Limb (tissue), 2 donors: ENCODE measurements around the gene TRIO.
A peak's percentile ranks its signal among the peaks of the same experiment; 100 is the strongest.
"Not testable (repeated sequence)": the region's sequence is repeated elsewhere in the genome, so short reads cannot be mapped to it uniquely, and the experiment has no call there.

Experiments
- DNase-seq, 2 donors: peaks; one replicate each; pipeline ENCODE4 v3.0.0-alpha.2; 2016; ENCODE audit errors: extremely low spot score in 2 of 2

TRIO gene

DNA sequence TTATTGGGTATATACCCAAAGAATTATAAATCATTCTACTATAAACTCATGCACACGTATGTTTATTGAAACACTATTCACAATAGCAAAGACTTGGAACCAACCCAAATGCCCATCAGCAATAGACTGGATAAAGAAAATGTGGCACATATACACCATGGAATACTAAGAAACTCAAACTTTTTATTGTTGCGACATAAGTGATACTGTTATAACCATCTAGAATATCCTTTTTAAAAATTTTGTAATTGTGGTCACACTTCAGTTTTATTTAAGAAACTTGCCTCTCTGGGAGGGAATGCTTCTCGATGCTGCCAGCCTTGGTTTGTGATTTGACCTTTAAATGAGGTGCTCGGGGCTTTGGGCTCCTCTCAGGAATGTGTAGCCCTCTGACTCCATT is 237.6 kb downstream of the TRIO start:
- DNase-seq = no peak

DNA sequence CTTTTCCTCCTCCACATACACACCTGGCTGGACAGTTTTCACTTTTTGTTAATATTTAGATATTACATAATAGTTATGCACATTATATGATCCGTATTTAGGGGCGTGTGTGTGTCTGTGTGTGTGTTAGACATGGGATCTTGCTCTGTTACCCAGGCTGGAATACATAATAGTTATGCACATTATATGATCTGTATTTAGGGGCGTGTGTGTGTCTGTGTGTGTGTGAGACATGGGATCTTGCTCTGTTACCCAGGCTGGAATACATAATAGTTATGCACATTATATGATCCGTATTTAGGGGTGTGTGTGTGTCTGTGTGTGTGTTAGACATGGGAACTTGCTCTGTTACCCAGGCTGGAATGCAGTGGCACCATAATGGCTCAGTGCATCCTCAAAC is 239.5 kb downstream of the TRIO start:
- no peak for DNase-seq

DNA sequence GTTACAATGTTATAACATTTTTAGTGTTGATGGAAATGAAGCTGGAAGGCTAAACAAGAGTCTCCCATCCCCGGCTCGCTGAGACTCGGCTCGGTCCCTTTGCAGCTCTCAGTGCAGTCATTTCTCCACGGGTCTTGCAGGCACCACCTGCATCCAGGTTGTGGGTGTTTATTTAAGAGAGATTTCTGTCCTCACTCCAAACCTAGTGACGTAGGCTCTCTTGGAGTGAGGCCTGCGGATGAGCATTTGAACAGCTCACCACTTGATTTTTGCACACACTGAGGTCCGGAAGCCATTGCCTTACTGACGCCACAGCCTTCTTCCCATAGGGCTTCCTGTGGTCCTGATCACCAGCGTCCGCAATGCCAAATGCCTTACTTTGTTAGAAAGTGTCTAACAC is 240.8 kb downstream of the TRIO start:
- no peak for DNase-seq

DNA sequence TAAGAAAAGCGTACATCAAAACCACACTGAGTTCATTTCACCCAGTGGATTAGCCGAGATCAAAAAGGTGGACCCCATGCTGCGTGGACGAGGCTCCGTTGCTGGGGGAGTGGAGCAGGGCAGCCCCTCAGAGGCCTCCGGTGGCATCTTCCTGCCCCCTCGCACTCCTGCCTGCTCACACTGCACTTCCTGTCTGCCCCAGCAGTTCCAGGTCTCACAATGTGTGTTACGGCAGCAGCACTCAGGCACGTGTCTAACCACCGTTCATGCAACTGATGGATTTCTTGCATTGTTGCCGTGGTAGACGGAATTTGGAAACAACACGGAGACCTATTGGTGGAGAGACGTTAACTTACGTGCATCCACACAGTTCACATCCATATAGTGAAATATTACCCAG is 241.9 kb downstream of the TRIO start:
- no peak for DNase-seq

DNA sequence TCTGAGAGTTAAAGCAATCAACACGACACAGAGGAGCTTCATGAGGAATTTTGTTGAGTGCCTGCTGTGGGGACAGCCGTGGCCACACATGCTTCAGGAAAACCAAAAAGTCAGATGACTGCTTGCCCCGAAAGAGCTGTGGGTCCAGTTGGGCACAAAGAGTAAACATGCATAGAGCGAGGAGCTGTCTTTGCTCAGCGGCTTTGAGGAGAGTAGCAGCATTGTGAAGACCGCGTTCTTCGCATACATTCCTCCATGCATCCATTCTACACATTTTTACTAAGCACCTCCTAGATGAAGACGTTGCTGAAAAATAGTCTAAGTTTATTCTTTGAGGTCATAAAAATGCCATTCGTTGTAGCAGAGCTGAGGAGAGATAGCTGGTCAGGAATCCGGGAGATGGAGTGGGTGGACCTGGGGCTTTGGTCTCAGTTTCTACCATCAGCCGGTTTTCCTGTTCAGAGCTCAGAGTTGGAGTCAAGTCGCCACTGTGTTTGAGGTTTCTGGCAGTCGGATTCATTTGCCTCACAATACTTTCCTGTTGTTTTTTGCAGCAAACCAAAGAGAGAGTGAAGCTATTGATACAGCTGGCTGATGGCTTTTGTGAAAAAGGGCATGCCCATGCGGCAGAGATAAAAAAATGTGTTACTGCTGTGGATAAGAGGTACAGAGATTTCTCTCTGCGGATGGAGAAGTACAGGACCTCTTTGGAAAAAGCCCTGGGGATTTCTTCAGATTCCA is 243.9 kb downstream of the TRIO start:
- DNase-seq = no peak

DNA sequence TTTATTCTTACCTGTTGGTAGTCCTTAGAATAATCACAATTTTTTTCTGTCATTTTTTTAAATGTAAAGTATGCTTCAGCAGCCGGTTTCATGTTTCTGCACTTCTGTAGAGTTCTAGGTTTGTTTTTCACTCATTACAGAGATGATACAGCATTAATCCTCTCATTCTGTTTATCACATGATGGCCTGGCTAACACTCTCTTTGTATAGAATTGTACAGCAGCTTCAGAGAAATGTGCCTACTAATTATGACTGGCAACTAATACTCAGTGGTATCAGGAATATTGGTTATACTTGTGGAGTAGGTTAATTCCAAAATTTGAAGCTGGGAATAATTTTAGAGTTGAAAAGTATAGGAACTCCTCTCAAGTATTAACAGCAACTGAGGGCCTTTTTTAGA is 245.6 kb downstream of the TRIO start:
- DNase-seq = no peak

DNA sequence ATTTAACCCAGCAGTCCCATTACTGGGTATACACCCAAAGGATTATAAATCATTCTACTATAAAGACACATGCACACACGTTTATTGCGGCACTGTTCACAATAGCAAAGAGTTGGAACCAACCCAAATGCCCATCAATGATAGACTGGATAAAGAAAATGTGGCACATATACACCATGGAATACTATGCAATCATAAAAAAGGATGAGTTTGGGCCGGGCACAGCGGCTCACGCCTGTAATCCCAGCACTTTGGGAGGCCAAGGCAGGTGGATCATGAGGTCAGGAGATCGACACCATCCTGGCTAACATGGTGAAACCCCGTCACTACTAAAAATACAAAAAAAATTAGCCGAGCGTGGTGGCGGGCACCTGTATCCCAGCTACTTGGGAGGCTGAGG is 249.4 kb downstream of the TRIO start:
- not testable (repeated sequence) for DNase-seq

DNA sequence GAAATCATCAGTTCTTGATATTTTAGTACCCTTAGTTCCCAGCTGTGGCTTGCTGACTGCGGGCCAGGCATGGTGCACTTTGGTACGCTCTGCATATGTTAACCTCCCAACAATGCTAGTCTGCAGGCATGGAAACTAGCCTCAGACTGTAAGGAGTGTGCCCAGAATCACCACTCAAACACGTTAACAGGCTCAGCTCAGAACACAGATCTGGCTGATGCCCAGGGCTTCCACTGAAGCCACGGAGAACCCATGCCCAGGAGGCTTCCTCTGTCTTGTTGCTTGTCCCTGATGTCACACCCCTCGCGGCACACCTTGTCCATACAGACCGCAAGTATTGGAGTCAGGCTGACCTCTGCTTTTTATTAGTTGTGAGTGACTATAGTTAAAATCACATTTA is 251.2 kb downstream of the TRIO start:
- no peak for DNase-seq

DNA sequence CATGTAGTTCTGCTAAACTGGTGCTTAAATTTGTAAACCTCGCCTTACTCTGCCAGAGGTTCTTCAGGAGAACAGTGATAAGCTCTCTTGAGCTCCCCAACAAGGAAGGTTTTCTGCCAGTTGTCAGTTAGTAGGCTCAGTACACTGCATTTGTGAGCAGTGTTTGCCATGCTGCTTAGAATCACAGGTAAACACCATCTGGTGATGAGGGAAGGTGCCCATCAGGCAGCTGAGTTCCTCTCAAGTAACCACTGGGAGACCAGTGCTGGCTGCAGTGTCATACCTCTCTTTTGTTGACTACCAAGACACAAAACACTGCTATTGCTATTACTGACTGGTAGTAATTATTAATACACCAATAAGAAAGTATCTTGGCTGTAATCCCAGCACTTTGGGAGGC is 252.3 kb downstream of the TRIO start:
- DNase-seq = no peak

DNA sequence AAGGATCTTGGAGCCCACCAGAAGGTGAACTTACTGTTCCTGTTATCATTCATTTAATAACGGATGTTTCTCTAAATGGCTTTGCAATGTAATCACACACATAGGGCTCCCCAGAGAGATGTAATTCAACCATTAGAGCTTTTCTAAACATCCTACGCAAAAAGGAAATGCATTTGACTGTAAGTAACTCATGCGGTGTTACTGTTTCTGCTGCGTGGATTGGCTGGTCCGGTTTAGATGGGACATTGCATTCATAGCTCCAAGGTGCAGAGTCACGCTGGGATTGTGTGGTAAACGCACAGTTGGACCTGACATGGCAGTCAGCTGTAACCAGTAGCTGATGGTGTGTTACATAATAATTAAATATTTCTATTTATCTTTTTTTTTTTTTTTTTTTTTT is 252.9 kb downstream of the TRIO start:
- no peak for DNase-seq

DNA sequence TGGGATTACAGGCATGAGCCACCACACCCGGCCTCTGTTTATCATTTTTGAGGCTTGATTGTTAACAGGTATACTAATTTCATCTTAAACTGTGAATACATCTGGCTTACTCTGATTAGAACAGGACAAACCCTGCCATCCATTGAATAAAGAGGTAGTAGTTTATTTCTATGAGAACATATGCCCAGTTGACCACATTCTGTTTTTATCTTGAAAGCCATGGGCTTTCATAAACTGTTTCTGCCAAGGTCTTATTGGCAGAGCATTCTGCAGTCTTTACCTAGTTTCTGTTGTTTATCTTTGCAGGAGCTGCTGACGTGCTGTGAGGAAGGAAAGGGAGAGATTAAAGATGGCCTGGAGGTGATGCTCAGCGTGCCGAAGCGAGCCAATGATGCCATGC is 253.6 kb downstream of the TRIO start:
- DNase-seq = no peak

DNA sequence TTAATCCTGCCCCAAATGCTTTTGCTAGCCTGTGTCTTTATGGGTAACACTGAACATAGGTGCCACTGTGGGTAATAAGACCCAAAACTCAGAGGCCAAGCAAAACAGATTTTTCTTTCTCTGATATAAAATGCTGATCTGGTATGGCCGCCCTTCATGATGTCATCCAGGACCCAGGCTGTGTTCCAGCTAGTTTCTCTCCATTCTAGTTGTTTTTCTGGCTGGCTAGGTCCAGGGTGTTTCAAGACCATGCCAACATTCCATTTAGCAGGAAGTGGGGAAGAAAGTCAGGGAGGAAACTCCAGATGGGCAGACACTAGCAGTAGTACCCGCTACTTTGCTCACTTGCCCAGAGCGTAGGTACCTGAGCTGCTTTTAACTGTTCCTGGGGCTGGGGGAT is 254.6 kb downstream of the TRIO start:
- DNase-seq = no peak

DNA sequence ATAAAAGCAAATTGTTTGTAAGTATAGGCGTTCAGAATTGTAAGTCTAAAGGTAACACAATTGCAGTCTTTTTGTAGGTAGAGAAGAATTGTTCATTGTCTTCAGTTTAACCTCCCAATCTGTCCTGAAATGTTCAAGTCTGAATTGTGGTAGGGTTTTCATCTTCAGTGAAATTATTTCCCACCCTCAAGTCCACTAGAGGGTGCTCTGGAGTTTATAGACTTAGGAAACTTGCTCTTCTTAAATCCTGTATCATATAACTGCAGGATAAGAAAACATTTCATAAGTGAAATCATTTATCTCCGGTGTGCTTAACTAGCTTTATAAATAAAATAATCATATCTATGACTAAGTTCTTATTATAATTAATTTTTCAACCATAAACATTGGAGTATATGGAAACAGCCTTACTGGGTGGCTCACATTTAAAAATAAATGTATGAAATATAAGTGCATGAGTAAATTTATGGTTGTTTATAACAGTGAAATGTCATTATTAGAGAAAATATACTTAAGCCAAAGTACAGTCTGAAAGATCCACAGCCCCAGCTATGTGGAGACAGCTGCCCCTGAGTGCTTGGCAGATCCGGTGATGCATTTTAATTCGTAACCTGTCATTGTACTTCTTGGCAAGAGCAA is 256.0 kb downstream of the TRIO start:
- peak in 1 of 2 donors; percentile 72 for DNase-seq

DNA sequence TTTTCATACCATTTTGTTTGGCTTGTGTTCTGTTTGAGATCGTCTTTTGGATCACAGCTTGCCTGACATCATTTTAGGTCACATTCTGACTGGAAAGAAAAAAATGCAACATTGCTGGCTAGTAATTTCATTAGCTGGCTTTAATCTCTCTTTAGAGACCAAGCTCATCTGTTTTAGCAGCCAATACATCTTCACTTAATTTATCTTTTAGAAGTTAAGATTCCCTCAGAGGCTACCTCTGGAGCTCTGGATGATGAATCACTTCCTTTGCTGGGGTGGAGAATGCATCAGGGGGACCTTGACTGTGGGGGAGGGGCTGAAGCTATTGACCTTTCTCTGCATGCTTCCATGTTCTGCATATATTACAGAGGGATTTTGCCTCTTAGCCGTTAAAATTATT is 256.9 kb downstream of the TRIO start:
- no peak for DNase-seq

DNA sequence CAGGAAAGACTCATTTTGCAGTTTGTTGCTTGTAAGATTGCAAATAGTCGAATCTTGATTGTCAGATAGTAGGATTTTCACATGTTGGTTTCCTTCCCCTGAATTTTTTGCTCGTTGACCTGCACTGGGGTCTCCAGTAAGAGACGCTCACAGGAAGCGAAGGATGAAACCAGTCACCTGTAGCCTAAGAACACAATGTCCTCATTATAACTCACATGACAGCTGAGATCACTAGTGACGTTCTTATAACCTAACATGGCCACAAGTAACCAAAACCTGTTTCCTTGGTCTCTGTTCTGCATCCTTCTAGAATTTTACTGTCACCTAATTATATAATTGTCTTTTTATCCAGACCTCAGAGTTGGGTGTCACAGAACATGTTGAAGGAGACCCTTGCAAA is 257.5 kb downstream of the TRIO start:
- no peak for DNase-seq

DNA sequence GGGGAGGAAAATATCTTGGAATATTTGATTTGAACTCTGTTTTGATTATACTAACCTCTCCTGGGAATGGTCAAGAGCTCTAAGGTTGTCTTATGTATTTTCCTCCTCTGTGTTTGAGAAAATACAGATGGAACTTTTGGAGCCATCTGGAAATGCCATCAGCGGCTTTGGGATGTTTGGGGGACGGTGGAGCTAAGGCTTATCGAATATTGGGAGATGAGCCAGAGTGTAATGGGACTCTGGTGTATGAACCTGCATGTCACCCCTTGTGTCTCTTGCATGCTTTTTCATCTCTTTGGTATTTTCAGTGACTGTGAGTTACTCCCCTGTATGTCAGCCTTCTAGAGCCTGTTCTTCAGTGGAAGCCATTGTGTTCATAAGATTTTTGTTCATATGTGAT is 258.5 kb downstream of the TRIO start:
- no peak for DNase-seq

DNA sequence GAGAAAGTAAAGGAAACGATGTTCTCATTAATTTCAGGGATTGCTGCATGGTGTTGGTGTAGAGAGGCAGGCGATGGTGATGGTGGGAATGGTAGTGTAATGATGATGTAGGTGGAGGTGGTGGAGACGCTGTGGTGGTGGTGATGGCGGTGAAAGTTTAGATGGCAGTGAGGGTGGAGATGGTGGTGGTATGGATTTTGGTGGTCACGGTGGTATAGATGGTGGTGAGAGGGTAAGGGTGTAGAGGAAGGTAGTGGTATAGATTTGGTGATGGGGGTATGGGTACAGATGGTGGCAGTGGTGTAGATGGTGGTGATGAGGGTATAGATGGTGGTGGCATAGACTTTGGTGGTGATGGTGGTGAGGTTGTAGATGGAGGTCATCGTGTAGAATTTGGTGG is 259.3 kb downstream of the TRIO start:
- DNase-seq = no peak

DNA sequence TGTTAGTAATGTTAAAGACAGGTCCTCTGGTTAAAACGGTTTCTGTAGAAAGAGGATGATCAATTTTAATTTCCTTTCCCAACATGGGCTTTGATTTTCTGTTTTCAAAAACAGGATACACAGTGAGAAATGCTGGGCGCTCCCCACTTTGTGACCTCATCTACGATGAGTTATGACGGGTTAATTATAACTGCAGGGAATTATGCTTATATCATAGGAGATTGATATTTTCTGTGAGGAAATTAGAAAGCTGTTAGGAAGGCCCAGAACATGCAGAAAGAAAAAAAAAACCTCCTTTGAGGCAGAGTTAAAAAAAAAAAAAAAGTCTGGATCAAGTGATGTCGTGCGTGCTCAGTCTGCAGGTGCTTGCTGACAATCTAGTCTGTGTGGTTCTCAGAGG is 261.6 kb downstream of the TRIO start:
- no peak for DNase-seq

DNA sequence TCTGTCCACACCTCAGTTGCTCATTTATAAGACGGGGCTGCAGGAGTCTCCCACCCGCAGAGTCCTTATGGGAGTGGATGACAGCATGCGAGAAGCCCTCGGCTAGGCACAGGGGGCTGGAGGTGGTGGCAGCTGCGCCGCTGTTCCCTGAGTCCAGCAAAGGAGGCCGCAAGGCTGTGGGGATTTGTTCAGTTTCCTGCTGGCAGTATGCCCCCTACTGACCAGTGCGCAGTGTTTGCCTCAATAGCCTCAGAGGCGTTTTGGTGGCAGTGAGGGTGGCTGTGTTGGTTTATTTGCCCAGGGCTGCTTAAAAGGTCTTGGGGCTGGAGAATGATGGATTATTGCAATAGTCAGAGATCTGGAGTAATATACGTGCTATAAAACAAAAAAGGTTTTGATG is 262.1 kb downstream of the TRIO start:
- DNase-seq = no peak

DNA sequence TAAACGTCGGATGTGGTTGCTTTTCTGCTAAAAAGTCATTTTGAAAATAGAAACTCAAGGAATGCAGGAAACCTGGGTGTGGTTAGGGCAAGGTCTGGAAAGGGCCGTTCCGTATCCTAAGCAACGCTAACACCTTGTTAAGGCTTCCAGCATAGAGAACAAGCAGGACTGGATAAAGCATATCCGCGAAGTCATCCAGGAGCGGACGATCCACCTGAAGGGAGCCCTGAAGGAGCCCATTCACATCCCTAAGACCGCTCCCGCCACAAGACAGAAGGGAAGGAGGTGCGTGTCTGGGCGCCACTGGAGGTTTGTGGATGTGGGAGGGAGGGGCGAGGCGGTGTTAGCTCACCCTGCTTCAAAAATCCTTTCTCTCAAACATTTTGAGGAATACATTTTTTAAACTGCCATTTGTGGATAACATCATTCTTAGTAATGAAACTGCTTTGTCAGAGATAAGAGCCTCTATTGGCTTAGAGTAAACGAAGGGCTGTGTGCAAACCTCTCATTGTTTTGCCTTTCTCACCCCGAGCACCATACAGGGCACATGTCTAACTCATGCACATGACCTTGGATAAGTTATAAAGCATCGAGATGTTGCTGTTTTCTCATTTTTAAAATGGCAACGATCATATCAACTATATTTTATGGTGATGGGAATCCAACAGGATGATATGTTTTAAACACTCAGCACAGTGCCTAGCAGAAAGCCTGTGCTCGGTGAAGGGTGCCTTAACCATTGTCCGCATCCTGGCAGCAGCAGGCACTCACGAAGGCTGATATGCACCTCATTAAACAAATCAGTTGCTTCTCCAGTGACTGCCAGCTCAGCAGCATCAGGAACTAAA is 262.8 kb downstream of the TRIO start:
- no peak for DNase-seq

DNA sequence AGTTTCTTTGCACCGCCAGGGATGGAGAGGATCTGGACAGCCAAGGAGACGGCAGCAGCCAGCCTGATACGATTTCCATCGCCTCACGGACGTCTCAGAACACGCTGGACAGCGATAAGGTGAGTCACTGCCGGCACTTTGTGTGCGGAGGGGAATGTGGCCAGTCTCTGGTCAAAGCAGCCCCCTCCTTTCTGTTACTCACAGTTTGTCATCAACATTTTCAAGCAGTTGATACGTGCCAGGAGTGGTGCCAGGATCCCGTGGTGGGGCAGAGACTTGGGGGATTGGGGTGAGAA is 263.4 kb downstream of the TRIO start:
- no peak for DNase-seq

DNA sequence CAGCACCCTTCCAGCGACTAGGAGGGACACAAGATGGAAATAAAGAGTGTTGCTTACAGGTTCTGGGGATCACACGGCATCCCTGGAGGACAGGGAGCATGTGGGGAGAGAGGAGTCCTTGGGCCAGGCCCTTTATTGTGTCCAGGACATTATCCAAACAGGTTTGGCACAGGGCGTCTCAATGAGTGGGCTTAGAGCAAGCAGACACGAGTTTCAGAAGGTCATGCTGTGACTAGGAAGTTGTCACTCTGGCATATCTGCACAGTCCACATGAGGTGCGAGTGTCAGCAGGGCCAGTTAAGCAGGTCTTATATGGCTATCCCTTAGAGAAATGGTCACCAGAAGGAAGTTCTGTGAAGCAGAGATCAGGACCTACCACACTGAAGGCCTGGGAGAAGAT is 263.9 kb downstream of the TRIO start:
- no peak for DNase-seq

DNA sequence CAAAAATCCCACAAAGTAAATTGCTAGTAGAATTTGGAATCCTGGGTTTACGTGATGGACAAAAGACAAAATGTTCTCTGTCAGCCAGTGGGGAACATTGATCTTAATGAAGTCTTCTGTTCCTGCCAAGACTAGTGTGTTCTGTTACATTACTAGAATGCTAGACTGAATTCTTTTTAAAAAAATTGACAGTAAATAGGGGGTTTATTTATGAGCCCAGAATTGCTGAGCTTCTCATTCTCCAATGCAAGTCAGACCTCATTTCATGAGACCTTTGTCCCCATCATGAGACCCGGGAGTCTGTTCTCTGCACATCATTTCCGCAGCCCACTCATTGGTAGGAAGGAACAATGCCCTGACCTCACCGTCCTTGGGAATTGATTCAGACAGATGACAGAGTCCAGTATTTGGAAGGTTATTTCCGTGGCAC is 264.6 kb downstream of the TRIO start:
- DNase-seq = no peak
